ENCODE results near the gene LYSMD4.

GRCh38 chr15:99728916-99729315 lies 4.3 kb downstream of the LYSMD4 start:
- TF ChIP-seq CTCF (IDR thresholded peaks at IDR 0.05) (no peak), ZFX (IDR thresholded peaks at IDR 0.05; ENCODE audit: borderline replicate concordance) (no peak)
